ENCODE results near the gene TSEN34.

TSEN34 gene

DNA sequence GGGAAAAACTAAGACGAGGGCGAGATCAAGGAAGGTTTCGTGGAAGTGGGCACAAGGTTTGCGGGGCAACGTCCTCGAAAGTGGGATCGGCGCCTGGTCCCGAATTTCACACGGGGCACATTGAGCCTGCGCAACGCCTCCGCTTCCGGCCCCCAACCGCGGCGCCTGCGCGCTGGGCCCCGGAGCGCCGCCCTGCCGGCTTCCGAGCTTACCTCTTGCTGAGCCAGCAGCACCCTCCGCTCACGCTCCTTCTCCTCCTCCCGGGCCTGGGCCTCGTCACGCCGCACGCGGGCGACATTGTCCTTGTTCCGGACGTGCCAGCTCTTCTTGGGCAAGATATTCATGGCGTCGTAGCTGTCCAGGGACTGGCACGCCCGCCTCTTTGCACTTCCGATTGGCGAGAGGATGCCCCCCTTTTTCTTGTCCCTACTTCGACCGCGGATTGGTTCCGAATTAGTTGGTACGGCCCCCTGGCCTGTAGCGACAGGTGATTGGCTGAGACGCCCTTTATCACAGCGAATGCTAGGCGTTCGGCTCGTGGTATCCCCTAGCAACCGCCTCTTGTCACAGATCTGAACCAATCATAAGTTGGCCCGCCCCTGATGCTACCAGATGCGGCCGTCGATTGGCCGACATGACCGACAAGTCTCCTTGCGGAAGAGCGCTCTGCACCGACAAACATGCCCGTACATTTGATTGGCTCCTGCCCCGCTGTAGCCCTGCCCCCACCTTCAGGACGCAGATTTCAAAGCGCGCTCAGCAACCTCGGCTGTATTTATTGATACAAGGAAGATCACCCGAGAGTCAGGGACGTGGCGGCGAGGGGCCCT lies 31.5 kb upstream of the TSEN34 start, which contains the start of gene LENG1 (continued):
- TF ChIP-seq ZNF398 (tag by site-specific recombination; IDR thresholded peaks at IDR 0.05) (no peak), ZNF121 (tag by site-specific recombination; IDR thresholded peaks at IDR 0.05) (peak; percentile 84; the same call in 1 of the 2 replicates), ZNF416 (tag by site-specific recombination; IDR thresholded peaks at IDR 0.05) (no peak), ZBTB17 (tag by site-specific recombination; IDR thresholded peaks at IDR 0.05) (0 out of 2 replicates have a peak, but pooled peaks have one; percentile 22), ZNF626 (tag by site-specific recombination; IDR thresholded peaks at IDR 0.05) (no peak), ZNF549 (tag by site-specific recombination; IDR thresholded peaks at IDR 0.05) (no peak), ZNF561 (tag by site-specific recombination; IDR thresholded peaks at IDR 0.05; ENCODE audit: borderline replicate concordance) (0 out of 2 replicates have a peak, but pooled peaks have one; percentile 29), EGR2 (tag by site-specific recombination; IDR thresholded peaks at IDR 0.05; ENCODE audit: low read depth) (peak; percentile 63), SETDB1 (IDR thresholded peaks at IDR 0.05; ENCODE audit: insufficient read length, low read length) (peak; percentile 20), ZBTB21 (tag by site-specific recombination; IDR thresholded peaks at IDR 0.05) (no peak), ZNF24 (tag by site-specific recombination; IDR thresholded peaks at IDR 0.05) (no peak), YY2 (tag by site-specific recombination; IDR thresholded peaks at IDR 0.05) (peak; percentile 64), ZNF621 (tag by site-specific recombination; IDR thresholded peaks at IDR 0.05) (no peak), ZNF433 (tag by site-specific recombination; IDR thresholded peaks at IDR 0.05; ENCODE audit: low read depth) (no peak), ZSCAN30 (tag by site-specific recombination; IDR thresholded peaks at IDR 0.05) (peak; percentile 58), ZBTB10 (tag by site-specific recombination; IDR thresholded peaks at IDR 0.05) (peak; percentile 65; the same call in 1 of the 2 replicates), ZNF610 (tag by site-specific recombination; IDR thresholded peaks at IDR 0.05; ENCODE audit: borderline replicate concordance) (no peak), BCL11A (tag by site-specific recombination; IDR thresholded peaks at IDR 0.05; ENCODE audit: low read depth) (no peak), ZNF391 (tag by site-specific recombination; IDR thresholded peaks at IDR 0.05; ENCODE audit: borderline replicate concordance, low read depth) (no peak), ZBTB48 (tag by site-specific recombination; IDR thresholded peaks at IDR 0.05) (no peak), ZNF624 (tag by site-specific recombination; IDR thresholded peaks at IDR 0.05) (no peak), MEIS1 (CRISPR knock-in tag; IDR thresholded peaks at IDR 0.05; ENCODE audit: borderline replicate concordance) (no peak), GLIS2 (tag by site-specific recombination; IDR thresholded peaks at IDR 0.05) (peak; percentile 52), PRDM2 (tag by site-specific recombination; IDR thresholded peaks at IDR 0.05; ENCODE audit: borderline replicate concordance) (no peak)
- TF ChIP-seq, protein P1, sequence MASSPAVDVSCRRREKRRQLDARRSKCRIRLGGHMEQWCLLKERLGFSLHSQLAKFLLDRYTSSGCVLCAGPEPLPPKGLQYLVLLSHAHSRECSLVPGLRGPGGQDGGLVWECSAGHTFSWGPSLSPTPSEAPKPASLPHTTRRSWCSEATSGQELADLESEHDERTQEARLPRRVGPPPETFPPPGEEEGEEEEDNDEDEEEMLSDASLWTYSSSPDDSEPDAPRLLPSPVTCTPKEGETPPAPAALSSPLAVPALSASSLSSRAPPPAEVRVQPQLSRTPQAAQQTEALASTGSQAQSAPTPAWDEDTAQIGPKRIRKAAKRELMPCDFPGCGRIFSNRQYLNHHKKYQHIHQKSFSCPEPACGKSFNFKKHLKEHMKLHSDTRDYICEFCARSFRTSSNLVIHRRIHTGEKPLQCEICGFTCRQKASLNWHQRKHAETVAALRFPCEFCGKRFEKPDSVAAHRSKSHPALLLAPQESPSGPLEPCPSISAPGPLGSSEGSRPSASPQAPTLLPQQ (tag by site-specific recombination; IDR thresholded peaks at IDR 0.05): no peak
- TF ChIP-seq, protein P2, sequence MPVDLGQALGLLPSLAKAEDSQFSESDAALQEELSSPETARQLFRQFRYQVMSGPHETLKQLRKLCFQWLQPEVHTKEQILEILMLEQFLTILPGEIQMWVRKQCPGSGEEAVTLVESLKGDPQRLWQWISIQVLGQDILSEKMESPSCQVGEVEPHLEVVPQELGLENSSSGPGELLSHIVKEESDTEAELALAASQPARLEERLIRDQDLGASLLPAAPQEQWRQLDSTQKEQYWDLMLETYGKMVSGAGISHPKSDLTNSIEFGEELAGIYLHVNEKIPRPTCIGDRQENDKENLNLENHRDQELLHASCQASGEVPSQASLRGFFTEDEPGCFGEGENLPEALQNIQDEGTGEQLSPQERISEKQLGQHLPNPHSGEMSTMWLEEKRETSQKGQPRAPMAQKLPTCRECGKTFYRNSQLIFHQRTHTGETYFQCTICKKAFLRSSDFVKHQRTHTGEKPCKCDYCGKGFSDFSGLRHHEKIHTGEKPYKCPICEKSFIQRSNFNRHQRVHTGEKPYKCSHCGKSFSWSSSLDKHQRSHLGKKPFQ (tag by site-specific recombination; IDR thresholded peaks at IDR 0.05): no peak

All from HEK293 (cell line).